HFF-Myc (cell line): Measurements from ENCODE around the gene MINDY3.

Experiments used
- DNase-seq: peaks from one replicate; pipeline ENCODE4 v3.0.0-alpha.2; 2011; ENCODE audit warnings: low read depth; ENCODE audit errors: extremely low read depth
- H3K4me3 ChIP-seq: replicated peaks from 2 replicates; pipeline ENCODE4 v1.5.1; 2011; ENCODE audit warnings: low read depth, mild to moderate bottlenecking, control low read depth, low read length
- CTCF ChIP-seq: IDR thresholded peaks from 2 replicates; pipeline ENCODE4 v1.5.1; 2012; ENCODE audit warnings: mild to moderate bottlenecking, low read depth, low read length, control low read depth; ENCODE audit errors: missing control alignments

Gene MINDY3

GRCh38 chr10:15730341-15730740 is 130.0 kb downstream of the MINDY3 start:
- no peak overlapping the region for H3K4me3 ChIP-seq
- DNase-seq: no peak
- TF ChIP-seq CTCF: no peak

- H3K4me3 ChIP-seq: no peak overlapping the region
- no peak for TF ChIP-seq CTCF
- DNase-seq: no peak
These were observed 130.4 kb downstream of the MINDY3 start for GRCh38 chr10:15729890-15730289.
